Pancreas (tissue), 10 donors: ENCODE results near the gene SCN3A. TPM values are rescaled to one million over a fixed set of nuclear protein-coding genes. Genes with fewer than 3 reads are reported as not detected.
A peak's percentile ranks its signal among the peaks of the same experiment; 100 is the strongest.

Source experiments
- ATAC-seq, 4 donors: fragments of 200-7000 bp; cut with Tn5 transposase; one replicate each; pipeline versions ENCODE4 v1.8.0 to v1.9.1; 2020; ENCODE audit warnings: mild to moderate bottlenecking in 4 of 4, moderate library complexity in 4 of 4
- DNase-seq, 6 donors: peaks; one replicate each; pipeline ENCODE4 v3.0.0-alpha.2; 2020
- FAIRE-seq: peaks from 2 replicates; lab custom pipeline; 2012; peaks lifted over from hg19 to GRCh38; lab: Jason Lieb, UNC
- H3K27ac ChIP-seq, 4 donors: fragments of 200-600 bp; sonication (generic); 1 replicate in 3 of 4; 2 replicates in 1 of 4; pipeline versions ENCODE4 v1.5.0 to v1.8.0; 2020
- H3K27me3 ChIP-seq, 4 donors: fragments of 200-600 bp; one replicate each; pipeline ENCODE4 v1.8.0; 2021
- H3K36me3 ChIP-seq, 3 donors: fragments of 200-600 bp; sonication (generic) in 1 of 3; one replicate each; pipeline versions ENCODE4 v1.5.0 to v1.8.0; 2020 to 2021
- H3K4me1 ChIP-seq, 3 donors: fragments of 200-600 bp; one replicate each; pipeline ENCODE4 v1.8.0; 2021
- H3K4me3 ChIP-seq, 4 donors: fragments of 200-600 bp; sonication (generic) in 2 of 4; one replicate each; pipeline versions ENCODE4 v1.5.0 to v1.8.0; 2020 to 2021
- H3K9me3 ChIP-seq, 4 donors: fragments of 200-600 bp; one replicate each; pipeline ENCODE4 v1.8.0; 2021
- WGBS, 2 donors: extraction: QIAGEN DNeasy Blood & Tissue Kit; methylation state at CpG; one replicate each; pipeline ENCODE4 v1.1.7; 2013; 5-methylcytosine and 5-hydroxymethylcytosine counted together
- intact Hi-C, 3 donors: fragments of 100-400 bp; cut with DNase I; formaldehyde crosslinking; loops; one replicate each; pipeline versions ENCODE4 v1.11.1 to v1.14.2; 2022
- polyA plus RNA-seq, 2 donors: library from polyadenylated mRNA; stranded (reverse); fragments of 200-250 nt; gene quantifications; one replicate each; pipeline ENCODE4 v1.2.3, GENCODE V29; 2013
- total RNA-seq, 6 donors: library from RNA; stranded (reverse); fragmentation: NEBNext Ultra II Directional in 4 of 6; extraction: Animal tissue kit (Norgen Biotek cat#: 25700) in 4 of 6; gene quantifications; one replicate each; pipeline versions ENCODE4 v1.2.1 to v1.2.4, GENCODE V29; 2021 to 2023
- TF ChIP-seq, protein P1 (sequence below), 4 donors: fragments of 200-600 bp; sonication (generic) in 3 of 4; IDR thresholded peaks; one replicate each; pipeline versions ENCODE4 v1.5.0 to v1.8.0; 2021; ENCODE audit warnings: antibody characterized with exemption in 4 of 4
- donor health status: healthy with polysubstance abuse.
- donor health status: DM: no; HTN: no; CAD: no; lungs with moderate emphysema.
- donor health status: DM: no; HTN: no; CAD: no.
- donor health status: control.
- donor health status: control.
- donor health status: Bipolar disorder and iron deficiency.
- donor health status: DM: yes; HTN: yes; CAD: no.
- donor health status: DM: no; HTN: no; CAD: no.
- donor health status: DM: no; HTN: no; CAD: no.
- donor health status: DM: yes; HTN: yes; CAD: no.

The SCN3A gene
- total RNA-seq: 1 to 10 TPM in 2 of 6 donors, under 1 TPM in 4; 0.08 to 1.2 (median 0.38) TPM
- polyA plus RNA-seq: under 1 TPM; 0.19 to 0.82 TPM

DNA sequence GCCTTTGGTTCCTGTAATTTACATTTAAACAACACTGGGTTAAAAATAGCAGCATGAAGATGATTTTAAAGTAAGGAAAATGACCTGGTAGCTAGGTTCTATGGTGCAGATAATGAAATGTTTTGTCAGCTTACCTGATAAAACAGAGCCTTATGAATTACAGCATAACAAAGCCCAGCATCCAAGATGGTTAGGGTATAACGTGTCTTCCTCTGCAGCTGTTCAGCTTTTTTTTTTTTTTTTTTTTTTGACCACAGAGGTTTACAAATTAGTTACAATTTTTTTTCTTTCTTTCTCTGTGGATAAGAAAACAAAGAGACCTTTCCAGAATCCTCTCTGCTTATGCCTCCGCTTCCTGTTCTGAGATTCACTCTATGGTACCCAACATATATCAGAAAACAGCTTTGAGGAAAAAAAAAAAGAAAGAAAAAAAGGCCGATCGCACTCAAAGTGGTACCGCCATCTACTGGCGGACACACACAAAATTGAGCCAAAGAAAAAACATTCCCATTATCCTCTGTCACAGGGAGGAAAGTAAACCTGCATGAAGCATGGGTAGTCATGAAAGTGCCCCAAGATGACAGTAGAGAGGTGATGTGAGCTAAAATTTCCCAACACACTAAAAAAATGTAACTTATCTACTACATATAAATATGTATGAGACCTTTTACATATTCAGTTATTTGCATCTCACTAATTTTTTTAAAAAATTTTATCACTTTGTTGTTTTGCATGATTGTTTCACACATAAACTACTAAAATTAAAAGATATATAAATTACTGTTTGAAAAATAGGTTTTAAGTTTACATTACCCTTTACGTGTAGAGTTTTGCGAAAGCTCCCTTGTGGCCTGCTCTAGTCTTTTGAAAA lies at the start of gene SCN3A:
SCN3A (minus strand) TSS at position 362 of the 871 bp plus-strand sequence. CDS start 27,656 bp downstream, outside the sequence.
- Histone ChIP-seq H3K4me1 (no peaks in the 10 kb centered on the region), H3K27me3 (no peaks in the 10 kb centered on the region), H3K9me3 (no peaks in the 10 kb centered on the region), H3K4me3 (no peak within 1 kb of the TSS), H3K36me3 (no peaks in the 10 kb centered on the region), H3K27ac (no peak within 1 kb of the TSS)
- peak; percentile 41 for FAIRE-seq
- intact Hi-C loops: loop anchor here in 2 of 3 donors (10.0 kb wide), 1 partner anchor 189 kb away; no protein-coding TSS in a partner anchor
- peak in 3 of 6 donors; percentile 4 to 28 (median 15) for DNase-seq
- 20 to 23% methylated on average over 8 of the region's 8 CpGs for WGBS, 2 donors
- TF ChIP-seq, protein P1, sequence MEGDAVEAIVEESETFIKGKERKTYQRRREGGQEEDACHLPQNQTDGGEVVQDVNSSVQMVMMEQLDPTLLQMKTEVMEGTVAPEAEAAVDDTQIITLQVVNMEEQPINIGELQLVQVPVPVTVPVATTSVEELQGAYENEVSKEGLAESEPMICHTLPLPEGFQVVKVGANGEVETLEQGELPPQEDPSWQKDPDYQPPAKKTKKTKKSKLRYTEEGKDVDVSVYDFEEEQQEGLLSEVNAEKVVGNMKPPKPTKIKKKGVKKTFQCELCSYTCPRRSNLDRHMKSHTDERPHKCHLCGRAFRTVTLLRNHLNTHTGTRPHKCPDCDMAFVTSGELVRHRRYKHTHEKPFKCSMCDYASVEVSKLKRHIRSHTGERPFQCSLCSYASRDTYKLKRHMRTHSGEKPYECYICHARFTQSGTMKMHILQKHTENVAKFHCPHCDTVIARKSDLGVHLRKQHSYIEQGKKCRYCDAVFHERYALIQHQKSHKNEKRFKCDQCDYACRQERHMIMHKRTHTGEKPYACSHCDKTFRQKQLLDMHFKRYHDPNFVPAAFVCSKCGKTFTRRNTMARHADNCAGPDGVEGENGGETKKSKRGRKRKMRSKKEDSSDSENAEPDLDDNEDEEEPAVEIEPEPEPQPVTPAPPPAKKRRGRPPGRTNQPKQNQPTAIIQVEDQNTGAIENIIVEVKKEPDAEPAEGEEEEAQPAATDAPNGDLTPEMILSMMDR (IDR thresholded peaks at IDR 0.05): peak in 3 of 4 donors; percentile 26 to 49 (median 48)
- ATAC-seq: peak; percentile 38 to 86 (median 74)

DNA sequence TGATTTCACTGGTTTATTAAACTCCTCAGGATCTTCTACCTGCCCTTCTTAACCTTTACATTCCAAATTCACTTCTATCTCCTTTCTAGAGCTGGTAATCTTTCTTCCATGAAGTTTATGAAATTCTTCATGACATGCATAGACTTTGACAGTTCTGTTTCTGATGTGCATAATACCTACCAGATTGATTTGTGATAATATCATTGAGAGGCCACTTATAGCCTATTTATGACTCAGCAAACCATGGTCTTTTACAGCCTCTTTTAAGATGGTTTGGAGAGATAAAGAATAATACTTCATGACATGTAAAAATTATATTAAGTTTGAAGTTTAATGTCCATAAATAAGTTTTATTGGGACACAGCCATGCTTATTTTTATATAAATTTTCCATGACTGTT lies 49.3 kb upstream of the SCN3A start:
- Histone ChIP-seq H3K27ac (no peak overlapping the region), H3K36me3 (no peaks in the 10 kb centered on the region), H3K9me3 (no peaks in the 10 kb centered on the region), H3K27me3 (no peaks in the 10 kb centered on the region), H3K4me1 (no peaks in the 10 kb centered on the region), H3K4me3 (no peak overlapping the region)
- no peak for FAIRE-seq
- TF ChIP-seq, protein P1 (IDR thresholded peaks at IDR 0.05): no peak
- intact Hi-C loops: no loop called here
- no peak for ATAC-seq
- no peak for DNase-seq

DNA sequence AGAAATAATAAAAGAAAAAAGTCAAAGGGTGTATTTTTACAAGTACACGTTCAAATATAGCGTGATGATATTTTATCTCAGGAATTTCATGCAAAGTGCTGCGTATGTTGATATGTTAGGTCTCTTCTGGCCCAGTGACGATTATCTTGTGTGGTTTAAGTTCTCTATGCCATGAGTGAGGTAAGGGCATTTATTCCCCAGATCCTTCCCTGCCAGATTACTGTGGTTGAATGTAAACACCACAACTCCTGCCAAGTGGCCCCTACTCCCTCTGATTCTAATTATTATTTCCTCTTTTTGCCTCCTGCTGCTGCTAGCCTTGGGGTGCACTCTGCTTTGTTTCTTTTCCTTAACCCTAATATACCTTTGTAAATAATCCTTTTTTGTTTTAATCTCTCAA lies 47.5 kb upstream of the SCN3A start:
- Histone ChIP-seq H3K27me3 (no peaks in the 10 kb centered on the region), H3K9me3 (no peaks in the 10 kb centered on the region), H3K27ac (no peak overlapping the region), H3K36me3 (no peaks in the 10 kb centered on the region), H3K4me3 (no peak overlapping the region), H3K4me1 (no peaks in the 10 kb centered on the region)
- TF ChIP-seq, protein P1 (IDR thresholded peaks at IDR 0.05): no peak
- DNase-seq (no peak), ATAC-seq (no peak), FAIRE-seq (no peak)
- intact Hi-C loops: no loop called here
- WGBS, 2 donors: 74 to 86% methylated on average over 4 of the region's 4 CpGs

DNA sequence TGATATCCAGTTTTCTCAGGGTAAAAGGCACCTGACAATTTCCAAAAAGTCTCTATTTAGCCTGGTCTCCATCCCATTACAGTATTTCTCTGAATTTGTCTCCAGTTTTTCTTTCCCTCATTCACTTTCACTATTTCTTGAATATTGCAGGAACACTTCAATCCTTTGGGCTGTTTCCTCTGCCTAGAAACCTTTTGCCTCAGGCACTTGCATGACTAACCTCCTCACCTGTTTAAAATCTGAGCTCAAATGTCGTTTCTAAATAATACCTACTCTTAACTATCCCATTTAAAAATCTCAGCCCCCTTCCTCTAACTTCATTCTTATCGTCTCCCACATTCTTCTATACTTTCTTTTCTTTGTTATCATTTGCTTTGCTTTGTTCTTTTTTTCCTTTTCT lies 44.4 kb upstream of the SCN3A start:
- 45 to 54% methylated on average over 2 of the region's 2 CpGs for WGBS, 2 donors
- H3K9me3 ChIP-seq: no peaks in the 10 kb centered on the region

More for the DNA sequence above, 44.4 kb upstream of the SCN3A start:
- no peaks in the 10 kb centered on the region for H3K27me3 ChIP-seq
- DNase-seq: no peak
- no peaks in the 10 kb centered on the region for H3K4me1 ChIP-seq
- FAIRE-seq: no peak
- ATAC-seq: no peak
- no peak overlapping the region for H3K4me3 ChIP-seq
- intact Hi-C loops: no loop called here
- no peak overlapping the region for H3K27ac ChIP-seq
- H3K36me3 ChIP-seq: no peaks in the 10 kb centered on the region
- TF ChIP-seq, protein P1 (IDR thresholded peaks at IDR 0.05): no peak
